HG02852 (cell line): ENCODE measurements around the gene ADCY2.

Source experiments
- ATAC-seq: cut with Tn5 transposase; IDR thresholded peaks from one replicate; pipeline ENCODE4 v1.9.1; 2021; ENCODE audit warnings: mild to moderate bottlenecking, moderate library complexity; ENCODE audit not compliant: unreplicated experiment

Gene ADCY2

GRCh38 chr5:7657153-7657552 is 261.2 kb downstream of the ADCY2 start:
- ATAC-seq = no peak

- ATAC-seq = no peak
Measured at GRCh38 chr5:7659420-7659819, 263.5 kb downstream of the ADCY2 start.

GRCh38 chr5:7662289-7662688 is 266.4 kb downstream of the ADCY2 start:
- ATAC-seq = no peak

GRCh38 chr5:7663808-7664207 is 267.9 kb downstream of the ADCY2 start:
- ATAC-seq = no peak

- ATAC-seq = peak; percentile 48
Measured at GRCh38 chr5:7664208-7664607, 268.3 kb downstream of the ADCY2 start.

GRCh38 chr5:7667216-7667767 is 271.4 kb downstream of the ADCY2 start:
- ATAC-seq = no peak

- ATAC-seq = no peak
Measured at GRCh38 chr5:7668161-7668560, 272.2 kb downstream of the ADCY2 start.

GRCh38 chr5:7668627-7669026 is 272.7 kb downstream of the ADCY2 start:
- ATAC-seq = no peak

GRCh38 chr5:7671381-7671993 is 275.5 kb downstream of the ADCY2 start:
- ATAC-seq = no peak

- no peak for ATAC-seq
Measured at GRCh38 chr5:7673658-7674057, 277.7 kb downstream of the ADCY2 start.

- no peak for ATAC-seq
Measured at GRCh38 chr5:7676455-7676854, 280.5 kb downstream of the ADCY2 start.

GRCh38 chr5:7678030-7678429 is 282.1 kb downstream of the ADCY2 start:
- ATAC-seq = no peak

GRCh38 chr5:7679663-7680062 is 283.7 kb downstream of the ADCY2 start:
- ATAC-seq = no peak

GRCh38 chr5:7680260-7680659 is 284.3 kb downstream of the ADCY2 start:
- ATAC-seq = no peak

GRCh38 chr5:7682379-7682778 is 286.4 kb downstream of the ADCY2 start:
- no peak for ATAC-seq

GRCh38 chr5:7683753-7684152 is 287.8 kb downstream of the ADCY2 start:
- no peak for ATAC-seq

GRCh38 chr5:7684826-7685225 is 288.9 kb downstream of the ADCY2 start:
- ATAC-seq = no peak

GRCh38 chr5:7686794-7687193 is 290.9 kb downstream of the ADCY2 start:
- ATAC-seq = no peak

GRCh38 chr5:7690557-7690956 is 294.6 kb downstream of the ADCY2 start:
- ATAC-seq = no peak

- no peak for ATAC-seq
Measured at GRCh38 chr5:7705261-7705660, 309.3 kb downstream of the ADCY2 start.

- no peak for ATAC-seq
Measured at GRCh38 chr5:7705736-7706135, 309.8 kb downstream of the ADCY2 start.

- no peak for ATAC-seq
Measured at GRCh38 chr5:7706256-7706655, 310.3 kb downstream of the ADCY2 start.

- ATAC-seq = no peak
Measured at GRCh38 chr5:7714119-7714518, 318.2 kb downstream of the ADCY2 start.
